ENCODE results near the gene KRT23. TPM values are rescaled to one million over a fixed set of nuclear protein-coding genes. Genes with fewer than 3 reads are reported as not detected.
A peak's percentile ranks its signal among the peaks of the same experiment; 100 is the strongest.

KRT23 gene
- total RNA-seq, 1 experiment from 2014 or later = 19.0 TPM

DNA sequence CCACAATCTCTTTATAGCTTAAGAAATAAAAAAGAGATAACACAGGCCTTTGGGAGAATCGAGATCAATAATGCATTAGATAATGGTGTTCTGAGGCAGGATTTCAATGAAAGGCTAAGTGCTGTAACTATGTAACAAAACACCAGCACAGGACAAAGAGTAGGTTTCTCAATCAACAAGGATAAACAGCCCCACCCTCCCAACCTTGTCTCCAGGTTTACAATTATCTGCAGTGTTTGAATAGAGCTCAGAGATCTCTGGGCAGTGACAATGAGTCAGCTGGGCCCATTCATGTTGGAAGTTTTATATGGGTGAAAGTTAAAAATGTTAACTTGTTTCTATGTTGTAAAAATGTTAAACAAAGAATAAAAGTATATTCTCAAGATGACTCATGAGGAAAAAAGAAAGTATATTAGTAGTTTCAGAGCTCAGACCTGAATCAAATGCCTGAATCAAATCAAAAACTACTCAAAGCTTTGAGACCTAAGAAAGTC, 35.4 kb downstream of the KRT23 start (continued):
- TF ChIP-seq EZH2phosphoT487 (IDR thresholded peaks at IDR 0.05; ENCODE audit: borderline replicate concordance) = no peak
- TF ChIP-seq CBX3 (IDR thresholded peaks at IDR 0.05; ENCODE audit: low read depth) = peak; percentile 23; the same call in 1 of the 2 replicates
- TF ChIP-seq FOSL1 (IDR thresholded peaks at IDR 0.05; ENCODE audit: low read depth) = peak; percentile 58

DNA sequence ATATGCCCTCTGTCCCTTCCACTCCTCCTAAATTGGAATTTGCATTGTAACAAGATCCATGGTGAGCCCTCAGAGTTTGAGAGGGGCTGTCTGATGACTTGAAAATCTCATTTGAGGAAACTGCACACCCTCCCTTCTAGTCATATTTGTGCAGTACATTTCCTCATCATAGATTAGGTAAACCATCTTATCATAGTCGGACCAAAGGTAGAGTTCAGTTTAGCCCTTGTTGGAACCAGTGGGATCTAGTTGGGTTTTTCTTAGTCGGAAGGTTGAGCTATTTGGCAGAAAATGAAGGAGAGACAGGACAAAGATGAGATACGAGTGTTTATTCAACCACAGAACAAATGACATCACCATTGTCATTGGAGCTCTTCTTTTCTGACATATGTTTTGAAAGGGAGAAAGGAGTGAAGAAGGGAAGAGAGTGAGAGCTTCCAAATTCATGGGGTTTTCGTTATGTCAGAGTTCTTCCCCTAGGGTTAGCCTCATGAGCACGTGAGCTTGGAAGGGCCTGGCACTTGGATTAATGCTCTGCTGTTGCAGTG, 36.6 kb downstream of the KRT23 start:
- no peaks in the 10 kb centered on the region for H3K79me2 ChIP-seq (ENCODE audit: insufficient read depth, low read length)
- ATAC-seq (no peak), DNase-seq (ENCODE audit: low read depth, low spot score) (no peak)
- intact Hi-C loops (cut with micrococcal nuclease) = loop anchor here (5.0 kb wide), 1 partner anchor 84 kb away; no protein-coding TSS in a partner anchor
- ChIA-PET RAD21 (ENCODE audit: low non-redundant PET in 1 of 2, low total read pairs in 2 of 2, uncharacterized antibody in 2 of 2, unreplicated experiment in 2 of 2) (interaction anchor here in 1 of 2 experiments (0.7 kb wide), 1 partner anchor 505 kb away, joined by 3 read pairs; no protein-coding TSS in a partner anchor), CTCF (no interaction called here), POLR2A (interaction anchor here (0.9 kb wide), 1 partner anchor 625 kb away, joined by 5 read pairs; no protein-coding TSS in a partner anchor)
- peak overlapping the region; percentile 96 for H3K27ac ChIP-seq (ENCODE audit: low read depth, low read length)
- no peak overlapping the region for H2AFZ ChIP-seq (ENCODE audit: low read depth, low read length, poor library complexity, severe bottlenecking)
- no peaks in the 10 kb centered on the region for H3K9me3 ChIP-seq (ENCODE audit: control insufficient read depth in 1 of 2, insufficient read depth in 1 of 2, low read depth in 1 of 2, low read length in 2 of 2)
- no peaks in the 10 kb centered on the region for H3K9me2 ChIP-seq (ENCODE audit: insufficient read depth)
- no peaks in the 10 kb centered on the region for H4K20me1 ChIP-seq (ENCODE audit: insufficient read depth)
- no peaks in the 10 kb centered on the region for H3K27me3 ChIP-seq (ENCODE audit: insufficient read depth, low read length)
- H3K36me3 ChIP-seq (ENCODE audit: control insufficient read depth in 1 of 2, insufficient read depth in 2 of 2, low read length in 2 of 2) = no peaks in the 10 kb centered on the region
- H3K4me1 ChIP-seq (ENCODE audit: control insufficient read depth in 1 of 2, insufficient read depth in 2 of 2, low read length in 2 of 2) = peaks cover 47 to 55% of the 10 kb centered on the region in 2 experiments
- BruUV-seq (replicated peaks) = no TSS peak
- H3K4me2 ChIP-seq (ENCODE audit: low read length) = no peak overlapping the region
- H3K4me3 ChIP-seq (replicated peaks in 1 of 2; ENCODE audit: low read depth in 1 of 2, low read length in 2 of 2) = no peak overlapping the region
- no peak overlapping the region for H3K9ac ChIP-seq (ENCODE audit: low read length)
- TF ChIP-seq EGR1 (IDR thresholded peaks at IDR 0.05; ENCODE audit: low read depth) = no peak
- no peak for TF ChIP-seq POLR2A (IDR thresholded peaks at IDR 0.05; ENCODE audit: borderline replicate concordance, extremely low read depth, insufficient read depth, insufficient read length)
- TF ChIP-seq, protein P1, sequence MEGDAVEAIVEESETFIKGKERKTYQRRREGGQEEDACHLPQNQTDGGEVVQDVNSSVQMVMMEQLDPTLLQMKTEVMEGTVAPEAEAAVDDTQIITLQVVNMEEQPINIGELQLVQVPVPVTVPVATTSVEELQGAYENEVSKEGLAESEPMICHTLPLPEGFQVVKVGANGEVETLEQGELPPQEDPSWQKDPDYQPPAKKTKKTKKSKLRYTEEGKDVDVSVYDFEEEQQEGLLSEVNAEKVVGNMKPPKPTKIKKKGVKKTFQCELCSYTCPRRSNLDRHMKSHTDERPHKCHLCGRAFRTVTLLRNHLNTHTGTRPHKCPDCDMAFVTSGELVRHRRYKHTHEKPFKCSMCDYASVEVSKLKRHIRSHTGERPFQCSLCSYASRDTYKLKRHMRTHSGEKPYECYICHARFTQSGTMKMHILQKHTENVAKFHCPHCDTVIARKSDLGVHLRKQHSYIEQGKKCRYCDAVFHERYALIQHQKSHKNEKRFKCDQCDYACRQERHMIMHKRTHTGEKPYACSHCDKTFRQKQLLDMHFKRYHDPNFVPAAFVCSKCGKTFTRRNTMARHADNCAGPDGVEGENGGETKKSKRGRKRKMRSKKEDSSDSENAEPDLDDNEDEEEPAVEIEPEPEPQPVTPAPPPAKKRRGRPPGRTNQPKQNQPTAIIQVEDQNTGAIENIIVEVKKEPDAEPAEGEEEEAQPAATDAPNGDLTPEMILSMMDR (IDR thresholded peaks at IDR 0.05 in 2 of 3, conservative IDR thresholded peaks at IDR 0.05 in 1 of 3; ENCODE audit: borderline replicate concordance in 1 of 3, insufficient read depth in 1 of 3, low read depth in 2 of 3, low read length in 2 of 3) = no peak
- TF ChIP-seq CEBPB (IDR thresholded peaks at IDR 0.05; ENCODE audit: low read depth) = no peak
- TF ChIP-seq EZH2 (IDR thresholded peaks at IDR 0.05) = no peak
- TF ChIP-seq ZNF274 (IDR thresholded peaks at IDR 0.05; ENCODE audit: low read depth, low read length) = no peak
- TF ChIP-seq, protein P2, sequence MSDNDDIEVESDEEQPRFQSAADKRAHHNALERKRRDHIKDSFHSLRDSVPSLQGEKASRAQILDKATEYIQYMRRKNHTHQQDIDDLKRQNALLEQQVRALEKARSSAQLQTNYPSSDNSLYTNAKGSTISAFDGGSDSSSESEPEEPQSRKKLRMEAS (IDR thresholded peaks at IDR 0.05) = no peak
- TF ChIP-seq ELF1 (IDR thresholded peaks at IDR 0.05; ENCODE audit: borderline replicate concordance, low read depth) = no peak
- no peak for TF ChIP-seq EZH2phosphoT487 (IDR thresholded peaks at IDR 0.05; ENCODE audit: borderline replicate concordance)
- TF ChIP-seq RAD21 (IDR thresholded peaks at IDR 0.05; ENCODE audit: low read depth) = no peak
- no peak for TF ChIP-seq JUND (IDR thresholded peaks at IDR 0.05)
- TF ChIP-seq SIN3A (IDR thresholded peaks at IDR 0.05; ENCODE audit: low read depth) = no peak
- TF ChIP-seq, protein P3, sequence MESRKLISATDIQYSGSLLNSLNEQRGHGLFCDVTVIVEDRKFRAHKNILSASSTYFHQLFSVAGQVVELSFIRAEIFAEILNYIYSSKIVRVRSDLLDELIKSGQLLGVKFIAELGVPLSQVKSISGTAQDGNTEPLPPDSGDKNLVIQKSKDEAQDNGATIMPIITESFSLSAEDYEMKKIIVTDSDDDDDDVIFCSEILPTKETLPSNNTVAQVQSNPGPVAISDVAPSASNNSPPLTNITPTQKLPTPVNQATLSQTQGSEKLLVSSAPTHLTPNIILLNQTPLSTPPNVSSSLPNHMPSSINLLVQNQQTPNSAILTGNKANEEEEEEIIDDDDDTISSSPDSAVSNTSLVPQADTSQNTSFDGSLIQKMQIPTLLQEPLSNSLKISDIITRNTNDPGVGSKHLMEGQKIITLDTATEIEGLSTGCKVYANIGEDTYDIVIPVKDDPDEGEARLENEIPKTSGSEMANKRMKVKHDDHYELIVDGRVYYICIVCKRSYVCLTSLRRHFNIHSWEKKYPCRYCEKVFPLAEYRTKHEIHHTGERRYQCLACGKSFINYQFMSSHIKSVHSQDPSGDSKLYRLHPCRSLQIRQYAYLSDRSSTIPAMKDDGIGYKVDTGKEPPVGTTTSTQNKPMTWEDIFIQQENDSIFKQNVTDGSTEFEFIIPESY (IDR thresholded peaks at IDR 0.05; ENCODE audit: extremely low read depth, insufficient replicate concordance, low read length) = no peak
- TF ChIP-seq, protein P4, sequence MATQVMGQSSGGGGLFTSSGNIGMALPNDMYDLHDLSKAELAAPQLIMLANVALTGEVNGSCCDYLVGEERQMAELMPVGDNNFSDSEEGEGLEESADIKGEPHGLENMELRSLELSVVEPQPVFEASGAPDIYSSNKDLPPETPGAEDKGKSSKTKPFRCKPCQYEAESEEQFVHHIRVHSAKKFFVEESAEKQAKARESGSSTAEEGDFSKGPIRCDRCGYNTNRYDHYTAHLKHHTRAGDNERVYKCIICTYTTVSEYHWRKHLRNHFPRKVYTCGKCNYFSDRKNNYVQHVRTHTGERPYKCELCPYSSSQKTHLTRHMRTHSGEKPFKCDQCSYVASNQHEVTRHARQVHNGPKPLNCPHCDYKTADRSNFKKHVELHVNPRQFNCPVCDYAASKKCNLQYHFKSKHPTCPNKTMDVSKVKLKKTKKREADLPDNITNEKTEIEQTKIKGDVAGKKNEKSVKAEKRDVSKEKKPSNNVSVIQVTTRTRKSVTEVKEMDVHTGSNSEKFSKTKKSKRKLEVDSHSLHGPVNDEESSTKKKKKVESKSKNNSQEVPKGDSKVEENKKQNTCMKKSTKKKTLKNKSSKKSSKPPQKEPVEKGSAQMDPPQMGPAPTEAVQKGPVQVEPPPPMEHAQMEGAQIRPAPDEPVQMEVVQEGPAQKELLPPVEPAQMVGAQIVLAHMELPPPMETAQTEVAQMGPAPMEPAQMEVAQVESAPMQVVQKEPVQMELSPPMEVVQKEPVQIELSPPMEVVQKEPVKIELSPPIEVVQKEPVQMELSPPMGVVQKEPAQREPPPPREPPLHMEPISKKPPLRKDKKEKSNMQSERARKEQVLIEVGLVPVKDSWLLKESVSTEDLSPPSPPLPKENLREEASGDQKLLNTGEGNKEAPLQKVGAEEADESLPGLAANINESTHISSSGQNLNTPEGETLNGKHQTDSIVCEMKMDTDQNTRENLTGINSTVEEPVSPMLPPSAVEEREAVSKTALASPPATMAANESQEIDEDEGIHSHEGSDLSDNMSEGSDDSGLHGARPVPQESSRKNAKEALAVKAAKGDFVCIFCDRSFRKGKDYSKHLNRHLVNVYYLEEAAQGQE (IDR thresholded peaks at IDR 0.05; ENCODE audit: low read depth) = no peak
- TF ChIP-seq FOSL1 (IDR thresholded peaks at IDR 0.05; ENCODE audit: low read depth) = no peak
- TF ChIP-seq POLR2AphosphoS5 (IDR thresholded peaks at IDR 0.05; ENCODE audit: low read depth, low read length) = no peak
- TF ChIP-seq CBX3 (IDR thresholded peaks at IDR 0.05; ENCODE audit: low read depth) = no peak

All from HCT116 (cell line).